ENCODE results near the gene HOXA5.
A peak's percentile ranks its signal among the peaks of the same experiment; 100 is the strongest.

HOXA5 gene

GRCh38 chr7:27100694-27101170, 42.7 kb downstream of the HOXA5 start:
- no peak overlapping the region for H3K4me3 ChIP-seq (ENCODE audit: low read depth, low read length)
- POLR2A ChIA-PET = interaction anchor here (1.2 kb wide), 1 partner anchor 31 kb away, joined by 4 read pairs; no protein-coding TSS in a partner anchor
- no peak overlapping the region for H3K27ac ChIP-seq (ENCODE audit: extremely low read depth, low read depth, low read length)
- CTCF ChIA-PET = interaction anchor here (0.9 kb wide), 1 partner anchor 43 kb away, joined by 3 read pairs; the partner anchor contains the start of gene HOXA5
- no peaks in the 10 kb centered on the region for H3K9me3 ChIP-seq (ENCODE audit: control insufficient read depth, insufficient read depth, low read depth, low read length)
- H3K36me3 ChIP-seq (ENCODE audit: control insufficient read depth in 2 of 2, insufficient read depth in 1 of 2, low read length in 2 of 2) = peaks cover 12 to 28% of the 10 kb centered on the region in 2 experiments
- TF ChIP-seq ZBTB20 (tag by site-specific recombination; IDR thresholded peaks at IDR 0.05) = peak; percentile 37; the same call in 1 of the 2 replicates
- no peak for TF ChIP-seq KLF10 (tag by site-specific recombination; IDR thresholded peaks at IDR 0.05)
- peaks cover 7% of the 10 kb centered on the region; the same call in 1 of the 2 replicates for H3K4me1 ChIP-seq (ENCODE audit: control insufficient read depth, insufficient read depth, low read length)

DNA sequence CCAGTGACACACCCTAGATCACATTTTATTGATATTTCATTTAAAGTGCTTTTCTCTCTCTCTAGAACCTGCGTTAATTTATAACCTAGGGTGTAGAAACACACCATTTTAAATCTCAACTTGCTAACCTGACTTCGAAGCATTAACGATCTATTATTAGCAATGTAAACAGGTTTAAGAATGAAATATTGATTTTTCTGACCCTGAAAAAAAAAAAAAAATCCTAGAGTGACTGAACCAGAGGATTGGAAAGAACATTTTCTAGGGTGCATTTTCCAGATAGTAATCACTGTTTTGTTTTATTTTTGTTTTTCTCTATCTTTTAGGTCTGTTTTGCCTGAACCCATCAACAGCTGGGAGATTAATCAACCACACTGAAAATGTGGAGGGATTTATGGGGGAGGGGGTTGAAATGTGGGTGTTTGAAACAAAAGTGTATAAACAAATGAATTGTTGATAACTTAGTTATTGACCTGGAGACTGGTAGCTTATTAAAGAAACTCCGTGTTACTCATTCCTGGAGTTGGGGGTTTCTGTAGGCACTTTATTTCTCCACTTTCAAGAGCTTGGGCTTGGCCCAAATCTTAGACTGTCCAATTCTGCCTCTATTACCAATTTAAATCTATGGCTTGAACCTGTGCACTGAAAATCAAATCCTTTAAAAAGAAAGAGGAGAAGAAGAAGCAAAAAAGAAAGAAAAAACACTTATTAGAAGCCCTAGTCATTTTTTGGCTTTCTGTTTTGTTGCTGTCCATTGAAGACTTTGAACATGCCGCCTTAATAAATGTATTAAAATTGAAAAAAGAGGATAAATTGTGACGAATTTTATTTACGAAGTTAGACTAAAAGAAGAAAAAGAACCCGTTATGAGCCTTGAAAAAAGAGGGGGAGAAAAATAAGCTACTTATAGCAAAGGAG, 43.8 kb downstream of the HOXA5 start:
- Histone ChIP-seq H3K9me3 (ENCODE audit: control insufficient read depth, insufficient read depth, low read depth, low read length) (no peaks in the 10 kb centered on the region), H3K4me3 (ENCODE audit: low read depth, low read length) (no peak overlapping the region), H3K27ac (ENCODE audit: extremely low read depth, low read depth, low read length) (no peak overlapping the region), H3K4me1 (ENCODE audit: control insufficient read depth, insufficient read depth, low read length) (peaks cover 12% of the 10 kb centered on the region), H3K36me3 (ENCODE audit: control insufficient read depth in 2 of 2, insufficient read depth in 1 of 2, low read length in 2 of 2) (peaks cover 12 to 28% of the 10 kb centered on the region in 2 experiments)
- ChIA-PET POLR2A (interaction anchor here (1.2 to 4.3 kb wide), 2 partner anchors 10 to 31 kb away, joined by 3 to 31 read pairs; partner anchors contain the start of gene HOXA4), CTCF (interaction anchor here (0.9 to 1.3 kb wide), 3 partner anchors 44 to 50 kb away, joined by 3 to 5 read pairs (median 3); partner anchors contain the start of gene HOXA5)
- TF ChIP-seq, protein P1, sequence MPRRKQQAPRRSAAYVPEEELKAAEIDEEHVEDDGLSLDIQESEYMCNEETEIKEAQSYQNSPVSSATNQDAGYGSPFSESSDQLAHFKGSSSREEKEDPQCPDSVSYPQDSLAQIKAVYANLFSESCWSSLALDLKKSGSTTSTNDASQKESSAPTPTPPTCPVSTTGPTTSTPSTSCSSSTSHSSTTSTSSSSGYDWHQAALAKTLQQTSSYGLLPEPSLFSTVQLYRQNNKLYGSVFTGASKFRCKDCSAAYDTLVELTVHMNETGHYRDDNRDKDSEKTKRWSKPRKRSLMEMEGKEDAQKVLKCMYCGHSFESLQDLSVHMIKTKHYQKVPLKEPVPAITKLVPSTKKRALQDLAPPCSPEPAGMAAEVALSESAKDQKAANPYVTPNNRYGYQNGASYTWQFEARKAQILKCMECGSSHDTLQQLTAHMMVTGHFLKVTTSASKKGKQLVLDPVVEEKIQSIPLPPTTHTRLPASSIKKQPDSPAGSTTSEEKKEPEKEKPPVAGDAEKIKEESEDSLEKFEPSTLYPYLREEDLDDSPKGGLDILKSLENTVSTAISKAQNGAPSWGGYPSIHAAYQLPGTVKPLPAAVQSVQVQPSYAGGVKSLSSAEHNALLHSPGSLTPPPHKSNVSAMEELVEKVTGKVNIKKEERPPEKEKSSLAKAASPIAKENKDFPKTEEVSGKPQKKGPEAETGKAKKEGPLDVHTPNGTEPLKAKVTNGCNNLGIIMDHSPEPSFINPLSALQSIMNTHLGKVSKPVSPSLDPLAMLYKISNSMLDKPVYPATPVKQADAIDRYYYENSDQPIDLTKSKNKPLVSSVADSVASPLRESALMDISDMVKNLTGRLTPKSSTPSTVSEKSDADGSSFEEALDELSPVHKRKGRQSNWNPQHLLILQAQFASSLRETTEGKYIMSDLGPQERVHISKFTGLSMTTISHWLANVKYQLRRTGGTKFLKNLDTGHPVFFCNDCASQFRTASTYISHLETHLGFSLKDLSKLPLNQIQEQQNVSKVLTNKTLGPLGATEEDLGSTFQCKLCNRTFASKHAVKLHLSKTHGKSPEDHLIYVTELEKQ (tag by site-specific recombination; IDR thresholded peaks at IDR 0.05; ENCODE audit: borderline replicate concordance) = no peak
- TF ChIP-seq PRDM6 (tag by site-specific recombination; IDR thresholded peaks at IDR 0.05) = peak; percentile 27
- TF ChIP-seq, protein P2, sequence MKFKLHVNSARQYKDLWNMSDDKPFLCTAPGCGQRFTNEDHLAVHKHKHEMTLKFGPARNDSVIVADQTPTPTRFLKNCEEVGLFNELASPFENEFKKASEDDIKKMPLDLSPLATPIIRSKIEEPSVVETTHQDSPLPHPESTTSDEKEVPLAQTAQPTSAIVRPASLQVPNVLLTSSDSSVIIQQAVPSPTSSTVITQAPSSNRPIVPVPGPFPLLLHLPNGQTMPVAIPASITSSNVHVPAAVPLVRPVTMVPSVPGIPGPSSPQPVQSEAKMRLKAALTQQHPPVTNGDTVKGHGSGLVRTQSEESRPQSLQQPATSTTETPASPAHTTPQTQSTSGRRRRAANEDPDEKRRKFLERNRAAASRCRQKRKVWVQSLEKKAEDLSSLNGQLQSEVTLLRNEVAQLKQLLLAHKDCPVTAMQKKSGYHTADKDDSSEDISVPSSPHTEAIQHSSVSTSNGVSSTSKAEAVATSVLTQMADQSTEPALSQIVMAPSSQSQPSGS (tag by site-specific recombination; IDR thresholded peaks at IDR 0.05; ENCODE audit: low read depth) = no peak
- peak; percentile 18 for TF ChIP-seq SCRT2 (tag by site-specific recombination; IDR thresholded peaks at IDR 0.05)
- no peak for TF ChIP-seq ZNF585B (tag by site-specific recombination; IDR thresholded peaks at IDR 0.05)
- no peak for TF ChIP-seq ZNF202 (tag by site-specific recombination; IDR thresholded peaks at IDR 0.05; ENCODE audit: borderline replicate concordance)
- no peak for TF ChIP-seq INSM2 (tag by site-specific recombination; IDR thresholded peaks at IDR 0.05)
- no peak for TF ChIP-seq PRDM1 (tag by site-specific recombination; IDR thresholded peaks at IDR 0.05)
- TF ChIP-seq, protein P3, sequence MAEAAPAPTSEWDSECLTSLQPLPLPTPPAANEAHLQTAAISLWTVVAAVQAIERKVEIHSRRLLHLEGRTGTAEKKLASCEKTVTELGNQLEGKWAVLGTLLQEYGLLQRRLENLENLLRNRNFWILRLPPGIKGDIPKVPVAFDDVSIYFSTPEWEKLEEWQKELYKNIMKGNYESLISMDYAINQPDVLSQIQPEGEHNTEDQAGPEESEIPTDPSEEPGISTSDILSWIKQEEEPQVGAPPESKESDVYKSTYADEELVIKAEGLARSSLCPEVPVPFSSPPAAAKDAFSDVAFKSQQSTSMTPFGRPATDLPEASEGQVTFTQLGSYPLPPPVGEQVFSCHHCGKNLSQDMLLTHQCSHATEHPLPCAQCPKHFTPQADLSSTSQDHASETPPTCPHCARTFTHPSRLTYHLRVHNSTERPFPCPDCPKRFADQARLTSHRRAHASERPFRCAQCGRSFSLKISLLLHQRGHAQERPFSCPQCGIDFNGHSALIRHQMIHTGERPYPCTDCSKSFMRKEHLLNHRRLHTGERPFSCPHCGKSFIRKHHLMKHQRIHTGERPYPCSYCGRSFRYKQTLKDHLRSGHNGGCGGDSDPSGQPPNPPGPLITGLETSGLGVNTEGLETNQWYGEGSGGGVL (tag by site-specific recombination; IDR thresholded peaks at IDR 0.05) = 0 out of 2 replicates have a peak, but pooled peaks have one; percentile 21
- TF ChIP-seq, protein P4, sequence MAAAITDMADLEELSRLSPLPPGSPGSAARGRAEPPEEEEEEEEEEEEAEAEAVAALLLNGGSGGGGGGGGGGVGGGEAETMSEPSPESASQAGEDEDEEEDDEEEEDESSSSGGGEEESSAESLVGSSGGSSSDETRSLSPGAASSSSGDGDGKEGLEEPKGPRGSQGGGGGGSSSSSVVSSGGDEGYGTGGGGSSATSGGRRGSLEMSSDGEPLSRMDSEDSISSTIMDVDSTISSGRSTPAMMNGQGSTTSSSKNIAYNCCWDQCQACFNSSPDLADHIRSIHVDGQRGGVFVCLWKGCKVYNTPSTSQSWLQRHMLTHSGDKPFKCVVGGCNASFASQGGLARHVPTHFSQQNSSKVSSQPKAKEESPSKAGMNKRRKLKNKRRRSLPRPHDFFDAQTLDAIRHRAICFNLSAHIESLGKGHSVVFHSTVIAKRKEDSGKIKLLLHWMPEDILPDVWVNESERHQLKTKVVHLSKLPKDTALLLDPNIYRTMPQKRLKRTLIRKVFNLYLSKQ (tag by site-specific recombination; IDR thresholded peaks at IDR 0.05; ENCODE audit: borderline replicate concordance) = no peak
- TF ChIP-seq ZFP37 (tag by site-specific recombination; IDR thresholded peaks at IDR 0.05) = no peak
- no peak for TF ChIP-seq ZNF580 (tag by site-specific recombination; IDR thresholded peaks at IDR 0.05)
- TF ChIP-seq, protein P5, sequence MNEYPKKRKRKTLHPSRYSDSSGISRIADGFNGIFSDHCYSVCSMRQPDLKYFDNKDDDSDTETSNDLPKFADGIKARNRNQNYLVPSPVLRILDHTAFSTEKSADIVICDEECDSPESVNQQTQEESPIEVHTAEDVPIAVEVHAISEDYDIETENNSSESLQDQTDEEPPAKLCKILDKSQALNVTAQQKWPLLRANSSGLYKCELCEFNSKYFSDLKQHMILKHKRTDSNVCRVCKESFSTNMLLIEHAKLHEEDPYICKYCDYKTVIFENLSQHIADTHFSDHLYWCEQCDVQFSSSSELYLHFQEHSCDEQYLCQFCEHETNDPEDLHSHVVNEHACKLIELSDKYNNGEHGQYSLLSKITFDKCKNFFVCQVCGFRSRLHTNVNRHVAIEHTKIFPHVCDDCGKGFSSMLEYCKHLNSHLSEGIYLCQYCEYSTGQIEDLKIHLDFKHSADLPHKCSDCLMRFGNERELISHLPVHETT (tag by site-specific recombination; IDR thresholded peaks at IDR 0.05) = no peak
